K562 (cell line): ENCODE measurements around the gene CACNB2.

Experiments used
- BRCA1 ChIP-seq, 2 experiments: fragments of 450-650 bp in 1 of 2; sonication (generic) in 1 of 2; formaldehyde crosslinking in 1 of 2; IDR thresholded peaks; 2 replicates each; pipeline versions ENCODE4 v1.5.0 to v1.6.1; 2017 to 2020; ENCODE audit warnings: mild to moderate bottlenecking in 1 of 2, missing genetic modification reagents in 1 of 2
- HINFP ChIP-seq: fragments of 450-650 bp; conservative IDR thresholded peaks from 2 replicates; pipeline ENCODE4 v1.6.1; 2016; ENCODE audit warnings: missing genetic modification characterization, low read depth, mild to moderate bottlenecking, control low read depth, missing compliant biosample characterization
- MAX ChIP-seq: sonication (generic); formaldehyde crosslinking; IDR thresholded peaks from 2 replicates; pipeline ENCODE4 v1.9.0; 2022; ENCODE audit warnings: mild to moderate bottlenecking, missing genetic modification reagents
- SNIP1 ChIP-seq: fragments of 450-650 bp; IDR thresholded peaks from 2 replicates; pipeline ENCODE4 v1.7.1; 2017; ENCODE audit warnings: low read depth, mild to moderate bottlenecking
- STAG1 ChIP-seq: sonication (generic); formaldehyde crosslinking; IDR thresholded peaks from 2 replicates; pipeline ENCODE4 v1.5.0; 2020; ENCODE audit warnings: missing genetic modification reagents, borderline replicate concordance
- THAP7 ChIP-seq: fragments of 250-450 bp; sonication (Bioruptor Pico); IDR thresholded peaks from 2 replicates; pipeline ENCODE4 v1.5.0; 2021
- ZBTB2 ChIP-seq: fragments of 450-650 bp; IDR thresholded peaks from 2 replicates; pipeline ENCODE4 v1.6.1; 2016; ENCODE audit warnings: antibody characterized with exemption
- ZNF263 ChIP-seq: sonication (generic); formaldehyde crosslinking; IDR thresholded peaks from 2 replicates; pipeline ENCODE4 v1.8.0; 2022; ENCODE audit warnings: mild to moderate bottlenecking, missing genetic modification reagents, borderline replicate concordance

GRCh38 chr10:18406136-18406535 lies 265.9 kb downstream of the CACNB2 start:
- TF ChIP-seq MAX (CRISPR knock-in tag) (no peak), HINFP (tag) (no peak), ZBTB2 (no peak), SNIP1 (no peak), BRCA1 (IDR thresholded peaks at IDR 0.05) (no peak), BRCA1 (CRISPR knock-in tag; IDR thresholded peaks at IDR 0.05) (no peak), ZNF263 (CRISPR knock-in tag) (no peak), THAP7 (CRISPR knock-in tag) (no peak), STAG1 (CRISPR knock-in tag) (no peak)
